Right atrium auricular region (tissue), 2 donors: Measurements from ENCODE around the gene EBF3. TPM values are rescaled to one million over a fixed set of nuclear protein-coding genes. Genes with fewer than 3 reads are reported as not detected.
"Not testable (repeated sequence)": the region's sequence is repeated elsewhere in the genome, so short reads cannot be mapped to it uniquely, and the experiment has no call there.

Experiments used
- DNase-seq: peaks from one replicate; pipeline ENCODE4 v3.0.0-alpha.2; 2019; ENCODE audit warnings: low spot score
- H3K27ac ChIP-seq, 2 donors: fragments of 200-600 bp; sonication (generic); 1 replicate in 1 of 2; 2 replicates in 1 of 2; pipeline ENCODE4 v1.5.1; 2016 to 2019
- H3K27me3 ChIP-seq, 2 donors: fragments of 200-600 bp; sonication (generic); one replicate each; pipeline versions ENCODE4 v1.5.1 to v1.6.0; 2017 to 2019
- H3K36me3 ChIP-seq: fragments of 200-600 bp; sonication (generic); one replicate; pipeline ENCODE4 v1.5.1; 2016
- H3K4me1 ChIP-seq, 2 donors: fragments of 200-600 bp; sonication (generic); one replicate each; pipeline versions ENCODE4 v1.5.1 to v1.6.0; 2017 to 2019
- H3K4me3 ChIP-seq, 2 donors: fragments of 200-600 bp; sonication (generic); 1 replicate in 1 of 2; 2 replicates in 1 of 2; pipeline ENCODE4 v1.5.1; 2017 to 2019; ENCODE audit warnings: mild to moderate bottlenecking in 1 of 2, moderate library complexity in 1 of 2
- H3K9me3 ChIP-seq, 2 donors: fragments of 200-600 bp; sonication (generic); one replicate each; pipeline ENCODE4 v1.5.1; 2019
- CTCF ChIP-seq, 2 donors: fragments of 200-600 bp; sonication (generic); IDR thresholded peaks; one replicate each; pipeline ENCODE4 v1.5.1; 2019; ENCODE audit warnings: antibody characterized with exemption in 2 of 2
- total RNA-seq, 2 donors: library from RNA; depleted of rRNA; stranded (reverse); fragments of >200 nt; gene quantifications; one replicate each; pipeline ENCODE4 v1.1.0, GENCODE V29; 2016

The EBF3 gene
- total RNA-seq, 2 donors from 2014 or later: 5.8 to 6.9 TPM

DNA sequence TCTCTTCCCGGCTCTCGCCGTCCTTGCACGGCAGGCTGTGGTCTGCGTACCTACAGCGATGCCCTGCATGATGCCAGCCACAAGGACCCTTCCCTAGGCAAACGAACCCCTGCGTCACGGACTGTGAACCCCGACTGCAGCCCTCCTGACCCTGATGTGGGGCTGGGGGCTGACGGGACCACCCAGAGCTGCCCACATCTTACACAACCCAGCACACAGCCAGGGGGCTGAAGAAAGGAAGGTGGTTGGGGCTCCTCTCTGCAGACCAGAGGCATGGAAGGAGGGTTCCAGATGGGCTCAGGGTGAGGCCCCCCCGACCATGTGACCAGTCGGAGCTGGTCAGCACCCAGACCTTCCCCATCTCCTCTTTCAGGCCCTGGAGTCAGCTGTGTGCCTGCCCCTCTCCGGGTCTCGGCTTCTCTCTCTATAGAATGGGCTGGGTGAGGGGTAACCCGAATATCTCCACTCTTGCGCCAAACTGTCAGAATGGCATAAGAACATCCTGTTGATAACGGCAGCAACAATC is 41.4 kb downstream of the EBF3 start:
- no peak for DNase-seq
- Histone ChIP-seq H3K36me3 (no peaks in the 10 kb centered on the region), H3K4me3 (no peak overlapping the region), H3K4me1 (no peaks in the 10 kb centered on the region), H3K9me3 (no peaks in the 10 kb centered on the region), H3K27ac (no peak overlapping the region), H3K27me3 (no peaks in the 10 kb centered on the region)
- TF ChIP-seq CTCF (IDR thresholded peaks at IDR 0.05): no peak

DNA sequence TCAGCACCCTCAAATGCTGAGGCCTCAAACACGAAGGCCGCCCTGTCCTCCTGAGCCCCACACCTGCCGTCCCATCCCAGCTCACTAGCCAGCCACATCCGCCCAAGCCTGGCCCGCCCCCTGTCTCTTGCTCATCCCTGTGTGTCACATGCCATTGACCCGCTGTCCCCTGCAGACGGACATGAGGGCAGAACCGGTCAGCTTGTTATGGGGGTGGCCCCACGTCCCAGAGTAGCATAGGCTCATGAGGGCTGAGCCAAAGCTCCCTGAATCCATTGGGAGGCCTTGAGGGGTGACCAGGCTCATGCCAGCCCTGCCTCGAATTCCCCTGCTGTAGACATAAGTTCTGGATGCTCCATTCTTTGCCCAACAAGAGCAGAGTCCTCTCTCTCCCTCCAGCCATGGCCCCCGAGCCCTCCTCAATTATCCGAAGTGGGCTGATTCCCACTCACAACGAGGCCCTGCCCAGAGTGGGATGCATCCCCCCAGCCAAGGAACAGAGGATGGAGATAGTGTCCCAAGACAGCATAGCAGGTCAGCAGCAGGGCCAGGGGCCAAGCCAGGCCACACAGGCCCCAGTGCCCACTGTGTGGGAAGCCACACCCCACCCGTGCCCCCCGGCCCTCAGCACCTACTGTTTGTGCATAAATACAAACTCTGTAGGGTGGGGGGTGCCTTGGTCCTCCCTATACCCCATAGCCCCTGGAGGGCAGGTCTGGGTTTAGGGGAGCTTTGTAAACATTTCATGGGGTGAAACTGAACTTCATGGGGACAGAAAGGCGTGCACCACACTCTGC is 42.1 kb downstream of the EBF3 start:
- no peak for DNase-seq
- Histone ChIP-seq H3K27ac (no peak overlapping the region), H3K27me3 (no peaks in the 10 kb centered on the region), H3K9me3 (no peaks in the 10 kb centered on the region), H3K36me3 (no peaks in the 10 kb centered on the region), H3K4me3 (no peak overlapping the region), H3K4me1 (no peaks in the 10 kb centered on the region)
- no peak for TF ChIP-seq CTCF (IDR thresholded peaks at IDR 0.05)

GRCh38 chr10:129921065-129921670 is 42.9 kb downstream of the EBF3 start:
- no peak for DNase-seq
- H3K27me3 ChIP-seq: no peaks in the 10 kb centered on the region

DNA sequence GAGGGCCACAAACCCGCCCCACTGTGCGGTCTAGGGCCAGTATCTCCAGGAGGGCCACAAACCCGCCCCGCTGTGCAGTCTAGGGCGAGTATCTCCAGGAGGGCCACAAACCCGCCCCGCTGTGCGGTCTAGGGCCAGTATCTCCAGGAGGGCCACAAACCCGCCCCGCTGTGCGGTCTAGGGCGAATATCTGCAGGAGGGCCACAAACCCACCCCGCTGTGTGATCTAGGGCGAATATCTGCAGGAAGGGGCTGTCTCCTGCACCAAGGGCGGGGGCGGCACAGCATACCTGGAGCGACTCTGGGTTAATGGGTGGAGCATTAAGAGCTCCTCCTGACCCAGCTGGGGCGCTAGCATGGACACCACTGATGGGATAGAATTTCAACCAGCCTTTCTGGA is 43.9 kb downstream of the EBF3 start:
- not testable (repeated sequence) for H3K4me3 ChIP-seq, H3K27ac ChIP-seq, H3K27me3 ChIP-seq, DNase-seq, H3K9me3 ChIP-seq, H3K4me1 ChIP-seq, H3K36me3 ChIP-seq

More at GRCh38 chr10:129921065-129921670, 42.9 kb downstream of the EBF3 start:
- Histone ChIP-seq H3K9me3 (no peaks in the 10 kb centered on the region), H3K4me1 (no peaks in the 10 kb centered on the region), H3K36me3 (no peaks in the 10 kb centered on the region), H3K4me3 (no peak overlapping the region), H3K27ac (no peak overlapping the region)
- TF ChIP-seq CTCF (IDR thresholded peaks at IDR 0.05): no peak

DNA sequence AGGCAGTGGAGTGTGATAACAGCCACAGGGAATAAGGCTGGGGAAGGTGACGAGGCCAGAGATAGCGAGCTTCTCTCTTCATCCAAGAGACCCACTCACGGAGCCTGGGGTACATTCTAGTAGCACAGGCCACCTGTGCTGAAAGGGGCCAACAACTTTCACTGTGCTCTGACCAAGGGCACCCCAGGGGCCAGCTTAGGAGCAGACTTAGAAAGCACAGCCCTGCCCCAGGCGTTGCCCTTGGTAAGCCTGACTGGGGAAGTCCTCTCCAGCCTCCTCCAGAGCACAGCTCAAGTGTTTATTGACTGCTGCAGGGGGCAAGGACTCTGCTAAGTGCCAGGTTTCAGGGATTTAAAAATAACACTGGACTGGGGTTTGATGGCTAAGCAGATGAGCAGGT is 44.7 kb downstream of the EBF3 start:
- H3K27me3 ChIP-seq: no peaks in the 10 kb centered on the region
- no peaks in the 10 kb centered on the region for H3K36me3 ChIP-seq
- no peak for DNase-seq
- no peaks in the 10 kb centered on the region for H3K4me1 ChIP-seq
- TF ChIP-seq CTCF (IDR thresholded peaks at IDR 0.05): no peak
- no peaks in the 10 kb centered on the region for H3K9me3 ChIP-seq
- H3K4me3 ChIP-seq: no peak overlapping the region
- no peak overlapping the region for H3K27ac ChIP-seq

- no peaks in the 10 kb centered on the region for H3K36me3 ChIP-seq
- no peak overlapping the region for H3K27ac ChIP-seq
- H3K9me3 ChIP-seq: no peaks in the 10 kb centered on the region
- TF ChIP-seq CTCF (IDR thresholded peaks at IDR 0.05): no peak
- H3K4me1 ChIP-seq: peaks cover 0 to 1% of the 10 kb centered on the region in 2 donors
- no peak overlapping the region for H3K4me3 ChIP-seq
- DNase-seq: no peak
- H3K27me3 ChIP-seq: no peaks in the 10 kb centered on the region
Measured at GRCh38 chr10:129918836-129919235, 45.2 kb downstream of the EBF3 start.
